ENCODE measurements around the gene ZGLP1.

ZGLP1 gene

GRCh38 chr19:10328558-10329429, 19.2 kb upstream of the ZGLP1 start:
- DNase-seq, result no peak

DNA sequence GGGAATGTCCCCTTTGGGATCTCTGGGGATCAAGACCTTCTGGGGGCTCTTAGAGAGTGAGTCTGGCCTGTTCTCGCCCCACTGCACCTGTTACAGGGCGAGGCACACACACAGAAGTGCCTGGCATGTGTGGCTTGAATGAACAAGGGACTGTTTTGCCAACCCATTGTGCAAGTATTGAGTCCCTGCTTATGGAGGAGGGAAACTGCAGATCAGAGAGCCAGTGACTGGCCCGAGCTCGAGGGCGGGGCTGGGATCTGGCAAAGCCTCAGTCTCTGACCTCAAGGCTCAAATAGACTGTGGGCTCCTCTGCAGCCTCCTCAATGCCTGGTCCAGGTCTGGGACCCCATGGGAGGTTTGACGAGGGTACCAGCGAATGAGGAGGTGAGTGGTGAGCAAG, 18.2 kb upstream of the ZGLP1 start:
- DNase-seq, result no peak

DNA sequence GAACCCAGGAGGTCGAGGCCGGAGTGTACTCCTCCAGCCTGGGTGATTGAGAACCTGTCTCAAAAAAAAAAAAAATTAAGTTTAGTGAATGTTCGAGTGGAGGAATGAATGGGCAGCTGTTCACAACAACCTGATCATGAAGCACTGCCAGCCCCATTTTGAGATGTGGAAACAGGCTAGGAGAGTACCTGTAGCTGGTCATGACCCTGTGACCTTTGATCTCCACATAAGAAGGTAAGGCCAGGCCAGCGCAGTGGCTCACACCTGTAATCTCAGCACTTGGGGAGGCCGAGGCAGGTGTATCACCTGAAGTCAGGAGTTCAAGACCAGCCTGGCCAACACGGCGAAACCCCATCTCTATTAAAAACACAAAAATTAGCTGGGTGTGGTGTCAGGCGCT, 16.1 kb upstream of the ZGLP1 start:
- no peak for DNase-seq

DNA sequence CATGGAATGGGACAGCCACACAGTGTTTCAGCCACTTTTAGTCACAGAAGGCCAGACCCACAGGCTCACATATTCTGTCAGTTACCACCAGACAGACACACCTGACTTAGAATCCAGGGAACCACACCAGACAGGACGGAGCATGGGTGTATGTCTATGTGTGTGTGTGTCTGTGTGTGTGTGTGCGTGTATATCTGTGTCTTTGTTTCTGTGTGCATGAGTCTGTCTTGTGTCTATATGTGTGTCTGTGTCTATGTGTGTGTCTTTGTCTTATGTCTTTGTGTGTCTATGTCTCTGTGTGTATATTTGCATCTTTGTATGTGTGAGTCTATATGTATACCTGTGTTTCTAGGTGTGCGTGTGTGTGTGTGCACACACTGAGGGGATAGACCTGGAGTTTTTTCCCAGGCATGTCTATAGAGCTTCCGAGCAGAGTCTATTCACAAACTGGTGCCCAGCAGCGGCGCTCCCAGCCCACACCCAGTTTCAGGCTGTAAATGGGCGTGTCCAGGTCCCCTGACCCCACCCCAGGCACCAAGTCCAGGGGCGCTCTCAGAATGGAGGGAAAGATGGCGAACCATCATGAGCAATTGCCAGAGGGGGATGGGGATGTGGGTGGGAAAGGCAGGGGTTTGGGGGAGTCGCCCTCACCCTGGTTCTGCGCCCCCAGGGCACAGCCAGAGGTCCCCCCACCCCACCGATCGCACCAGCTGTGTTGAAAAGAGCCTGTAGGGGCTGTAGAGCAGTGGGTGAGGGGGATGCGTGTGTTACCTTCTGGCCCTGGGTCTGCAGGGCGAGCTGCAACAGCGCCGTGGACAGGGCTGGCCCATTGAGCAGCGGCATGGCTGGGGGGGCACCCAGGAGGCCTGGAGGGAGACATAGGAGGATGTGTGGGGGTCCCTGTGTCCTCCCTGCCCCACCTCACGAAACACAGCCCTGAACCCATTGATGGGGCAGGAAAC, 12.5 kb upstream of the ZGLP1 start:
- no peak for DNase-seq

DNA sequence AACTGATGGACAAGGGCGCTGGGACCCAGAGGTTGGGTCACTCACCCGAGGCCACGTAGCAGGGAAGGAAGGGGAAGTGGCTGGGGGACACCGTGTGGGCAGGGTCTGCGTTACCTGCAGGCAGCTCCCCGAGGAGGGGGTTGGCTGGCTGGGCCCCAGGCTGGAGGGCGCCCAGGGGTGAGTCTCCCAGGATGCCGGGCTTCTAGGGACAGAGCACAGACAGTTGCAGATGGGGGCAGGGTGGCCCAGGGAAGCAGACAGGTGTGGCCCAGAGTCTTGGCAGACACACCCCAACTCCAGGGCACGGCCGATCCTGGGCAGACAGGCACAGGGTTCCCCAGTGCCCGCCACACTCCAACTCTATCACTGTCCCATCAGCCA, 11.8 kb upstream of the ZGLP1 start:
- DNase-seq, result no peak

- DNase-seq, result no peak
Measured at GRCh38 chr19:10320602-10321416, 11.2 kb upstream of the ZGLP1 start.

DNA sequence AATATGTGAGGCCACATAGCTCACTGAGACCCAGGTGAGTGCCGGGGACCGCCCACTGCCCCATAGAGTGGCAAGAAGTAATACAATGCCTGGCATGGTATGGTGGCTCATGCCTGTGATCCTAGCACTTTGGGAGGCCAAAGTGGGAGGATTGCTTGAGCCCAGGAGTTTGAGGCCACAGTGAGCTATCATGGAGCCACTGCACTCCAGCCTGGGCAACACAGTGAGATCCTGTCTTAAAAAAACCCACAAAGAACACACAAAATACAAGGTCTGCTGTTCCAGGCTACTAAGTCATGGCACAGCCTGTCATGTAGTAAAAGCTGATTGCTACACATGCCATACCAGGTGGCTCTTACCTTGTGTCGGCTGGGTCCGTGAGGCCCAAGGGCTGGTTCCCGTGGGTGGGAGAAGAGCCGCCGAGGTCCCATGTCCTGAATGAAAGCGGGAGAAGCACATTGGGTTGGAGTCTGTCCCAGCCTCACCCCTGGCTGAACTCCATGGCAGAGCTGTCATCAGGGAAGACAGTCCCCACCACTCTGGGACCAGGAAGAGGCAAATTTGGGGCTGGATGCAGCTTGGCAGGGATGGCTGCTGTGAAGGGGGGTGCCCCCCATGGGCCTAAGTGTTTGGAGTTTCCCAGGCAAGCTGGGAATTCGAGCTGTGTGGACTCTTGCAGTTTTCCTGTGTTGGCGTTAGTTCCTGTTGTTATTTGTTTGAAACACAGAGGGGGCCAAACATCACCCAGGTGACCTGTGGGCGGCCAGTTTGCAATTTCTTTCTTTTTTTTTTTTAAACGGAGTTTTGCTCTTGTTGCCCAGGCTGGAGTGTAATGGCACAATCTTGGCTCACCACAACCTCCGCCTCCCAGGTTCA, 9.4 kb upstream of the ZGLP1 start:
- DNase-seq, result no peak

GRCh38 chr19:10317857-10318462, 8.3 kb upstream of the ZGLP1 start:
- no peak for DNase-seq

DNA sequence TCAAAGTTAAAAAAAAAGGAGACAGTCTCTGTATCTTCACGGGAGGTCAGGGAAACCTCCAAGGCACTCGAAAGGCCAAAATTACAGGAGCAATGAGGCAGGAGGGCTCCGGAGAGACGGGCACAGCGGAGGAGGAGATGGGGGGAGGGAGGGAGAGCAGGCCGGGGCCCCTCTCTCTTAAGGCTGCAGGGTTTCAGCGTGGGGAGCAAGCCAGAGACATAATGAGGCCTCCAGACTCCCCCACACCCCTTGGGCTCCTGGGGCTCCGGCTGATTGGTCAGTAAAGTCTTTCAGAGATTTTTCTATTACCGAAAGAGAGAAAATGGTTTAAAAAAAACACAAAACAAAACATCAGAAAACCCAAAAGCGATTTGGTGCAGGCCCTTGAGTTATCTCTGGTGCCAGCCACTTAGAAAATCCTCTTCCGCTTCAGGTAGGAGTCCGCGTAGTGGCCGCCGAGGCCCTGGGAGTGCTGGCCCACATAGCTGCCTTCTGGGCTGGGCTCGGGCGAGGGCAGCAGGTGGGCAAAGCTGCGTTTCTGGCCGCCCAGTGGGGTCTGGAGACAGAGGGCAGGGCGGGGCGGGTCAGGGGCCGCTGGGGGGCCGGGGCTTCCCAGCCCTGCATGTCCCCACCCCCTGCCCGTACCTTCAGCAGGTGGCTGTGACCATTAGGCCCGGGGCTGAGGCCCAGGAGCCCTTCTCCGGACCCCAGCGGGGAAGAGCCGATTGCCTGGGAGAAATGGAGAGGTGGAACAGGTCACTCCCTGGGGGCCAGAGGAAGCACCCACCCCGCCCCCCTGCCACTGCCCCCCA, 7.6 kb upstream of the ZGLP1 start:
- DNase-seq, result no peak

DNA sequence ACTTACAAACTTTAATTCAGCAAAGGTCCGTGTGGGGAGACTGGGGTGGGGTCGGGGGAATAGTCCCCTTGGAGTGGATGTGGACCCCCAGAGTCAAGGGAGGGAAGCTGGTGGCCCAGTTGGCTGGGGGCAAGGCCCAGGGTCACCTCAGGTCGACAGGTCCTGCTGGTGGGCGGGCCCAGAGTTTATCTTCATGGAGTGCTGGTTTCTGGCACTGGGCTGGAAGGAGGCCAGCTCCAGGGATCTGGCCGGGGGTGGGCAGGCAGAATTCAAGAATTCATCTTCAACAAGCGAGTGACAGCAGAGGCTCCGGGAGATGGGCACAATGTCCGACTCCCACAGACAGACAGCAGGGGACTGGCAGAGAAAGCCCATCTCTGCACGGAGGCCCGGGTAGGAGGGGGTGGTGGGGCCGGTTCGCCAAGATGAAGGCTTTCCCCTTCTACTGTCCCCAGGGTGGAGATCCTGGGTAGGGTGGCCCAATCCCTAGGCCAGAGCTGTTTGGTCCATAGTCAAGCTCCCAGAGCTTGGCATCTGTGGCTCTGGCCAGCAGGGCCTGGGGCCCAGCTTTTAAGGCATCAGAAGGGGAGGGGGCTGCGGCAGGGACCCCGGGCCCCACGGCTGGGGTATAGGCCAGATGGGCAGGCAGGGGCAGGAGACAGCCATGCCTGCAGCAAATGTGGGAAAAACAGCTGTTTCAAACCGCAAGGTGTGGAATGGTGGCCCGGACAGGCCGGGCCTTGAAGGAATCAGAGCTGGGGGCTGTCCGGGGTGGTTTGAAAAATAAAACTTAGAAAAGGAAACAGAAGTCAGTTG, 6.8 kb upstream of the ZGLP1 start:
- peak in 18 of 58 donors; percentile 13 to 54 (median 28) for DNase-seq

- DNase-seq, result peak in 57 of 58 donors; percentile 36 to 95 (median 80)
Measured at GRCh38 chr19:10315335-10316214, 6.0 kb upstream of the ZGLP1 start, which contains the start of gene FDX2. FDX2 (minus strand) TSS chr19:10316015; CDS start chr19:10315996, 19 bp downstream.

DNA sequence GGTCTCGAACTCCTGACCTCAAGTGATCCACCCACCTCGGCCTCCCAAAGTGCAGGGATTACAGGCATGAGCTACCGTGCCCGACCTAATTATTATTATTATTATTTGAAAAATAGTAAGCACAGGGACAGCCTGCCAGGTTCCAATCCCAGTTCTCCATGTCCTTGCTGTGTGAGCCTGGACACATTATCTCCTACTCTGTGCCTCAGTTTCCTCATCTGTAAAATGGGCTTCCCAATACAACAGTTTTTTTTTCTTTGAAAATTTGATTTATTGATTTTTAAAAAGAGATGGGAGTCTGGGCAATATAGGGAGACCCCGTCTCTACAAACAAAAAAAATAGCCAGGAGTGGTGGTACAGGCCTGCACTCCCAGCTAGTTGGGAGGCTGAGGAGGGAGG, 3.3 kb downstream of the ZGLP1 start:
- no peak for DNase-seq

DNA sequence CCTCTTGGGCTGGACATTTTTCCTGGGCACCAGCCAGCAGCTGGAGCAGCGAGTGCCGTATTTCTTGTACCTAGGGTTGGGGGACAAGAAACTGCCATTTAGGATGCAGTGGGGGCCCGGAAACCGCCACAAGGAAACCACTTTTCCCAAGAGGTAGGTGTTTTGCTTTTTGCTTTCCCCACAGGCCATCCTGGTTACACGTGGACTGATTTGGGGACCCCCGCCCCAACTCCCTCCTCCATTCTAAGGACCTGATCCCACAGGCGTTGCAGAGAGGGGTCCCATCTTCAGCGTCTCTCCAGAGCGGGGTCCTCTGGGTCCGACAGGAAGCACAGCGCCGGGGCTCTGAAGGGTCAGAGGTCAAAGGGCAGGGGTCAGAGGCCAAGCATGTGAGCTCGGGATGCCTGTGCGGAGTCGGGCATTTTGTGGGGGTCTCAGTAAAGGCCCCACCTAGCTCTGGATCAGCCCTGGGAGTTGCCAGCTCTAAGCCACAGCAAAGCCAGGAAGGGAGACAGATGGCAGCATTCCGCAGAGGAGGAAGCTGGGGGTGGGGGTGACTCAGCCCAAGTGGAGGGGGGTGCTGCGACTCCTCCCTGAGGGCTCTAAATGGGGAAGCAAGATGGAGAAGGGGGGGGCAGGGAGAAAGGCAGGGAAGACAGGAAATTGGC, 4.3 kb downstream of the ZGLP1 start:
- peak in 48 of 58 donors; percentile 6 to 82 (median 39) for DNase-seq

DNA sequence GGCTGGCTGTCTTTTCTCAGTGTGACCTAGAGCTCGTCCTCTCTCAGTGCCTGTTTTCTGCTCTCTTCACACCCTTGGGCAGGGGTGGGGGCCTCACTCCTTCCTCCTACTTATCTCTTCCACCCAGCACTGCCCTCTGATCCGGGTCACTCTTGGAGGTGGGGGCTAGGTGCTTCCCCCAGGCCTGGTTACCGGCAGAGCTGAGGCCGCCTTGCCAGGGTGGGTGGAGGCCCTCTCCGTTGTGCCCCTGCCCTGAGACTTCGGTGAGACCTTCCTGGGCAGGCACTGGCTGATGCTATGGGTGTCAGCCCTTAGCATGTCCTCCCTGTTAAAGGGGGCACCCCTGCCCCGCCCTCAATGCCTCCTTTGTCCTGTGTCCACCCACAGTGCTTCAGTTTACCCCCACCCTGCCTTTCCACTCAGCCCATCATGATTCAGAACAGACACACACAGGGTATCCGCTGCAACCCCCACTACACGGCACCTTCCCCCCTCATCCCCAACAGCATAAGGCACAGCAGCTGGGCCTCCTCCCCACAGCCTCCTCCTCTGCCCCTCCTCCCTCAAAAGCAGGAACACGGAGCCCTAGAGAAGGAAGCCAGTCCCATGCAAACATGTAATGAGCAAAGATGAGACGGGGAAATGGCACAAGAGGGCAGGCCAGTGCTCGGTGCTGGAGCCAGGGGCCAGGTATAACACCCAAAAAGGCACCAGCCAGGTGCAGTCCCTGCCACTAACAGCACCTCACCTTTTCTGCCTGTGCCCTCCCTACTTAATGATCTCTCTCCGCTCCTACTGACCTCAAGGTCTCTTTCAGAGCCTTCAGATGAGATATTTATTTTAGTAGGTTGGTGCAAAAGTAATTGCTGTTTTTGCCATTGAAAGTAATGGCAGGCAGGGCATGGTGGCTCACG, 9.8 kb downstream of the ZGLP1 start:
- peak in 26 of 58 donors; percentile 6 to 65 (median 28) for DNase-seq
